Measurements from ENCODE around the gene PRKACA. TPM values are rescaled to one million over a fixed set of nuclear protein-coding genes. Genes with fewer than 3 reads are reported as not detected.
"Not testable (repeated sequence)": the region's sequence is repeated elsewhere in the genome, so short reads cannot be mapped to it uniquely, and the experiment has no call there.

Gene PRKACA
- total RNA-seq, 1 donor from 2014 or later, result 17.6 TPM

DNA sequence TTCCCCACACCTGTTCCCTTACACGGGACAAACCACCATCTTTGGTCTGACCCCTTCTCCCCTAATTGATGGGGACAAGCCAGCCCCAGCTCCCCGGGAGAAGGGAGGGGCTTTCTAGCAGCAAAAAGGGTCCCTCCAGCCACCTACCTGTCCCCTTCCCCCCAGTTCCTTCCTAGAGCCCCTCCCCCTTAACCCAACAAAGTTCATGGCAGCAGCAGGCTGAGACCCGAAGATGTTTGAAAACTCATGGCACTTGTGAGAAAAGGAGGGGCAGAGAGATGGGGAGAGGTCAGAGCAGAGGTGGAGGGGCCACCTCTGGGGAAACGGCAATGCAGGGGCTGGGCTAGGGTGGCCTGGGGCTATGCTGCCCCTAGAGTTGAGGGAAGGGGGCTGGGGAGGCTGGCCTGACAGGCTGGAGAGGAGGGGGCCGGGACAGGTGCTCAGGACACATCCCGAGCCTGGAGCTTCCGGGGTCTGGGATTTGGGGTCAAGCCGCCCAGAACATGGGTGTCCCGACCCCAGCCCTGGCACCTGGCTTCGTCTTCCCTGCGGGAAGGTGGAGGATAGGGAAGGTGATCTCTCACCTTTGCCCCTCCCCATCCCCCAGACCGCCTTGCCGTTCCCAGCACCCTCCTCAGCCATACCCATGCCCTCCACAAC, 31.3 kb upstream of the PRKACA start:
- no peak for DNase-seq (ENCODE audit: low spot score)

DNA sequence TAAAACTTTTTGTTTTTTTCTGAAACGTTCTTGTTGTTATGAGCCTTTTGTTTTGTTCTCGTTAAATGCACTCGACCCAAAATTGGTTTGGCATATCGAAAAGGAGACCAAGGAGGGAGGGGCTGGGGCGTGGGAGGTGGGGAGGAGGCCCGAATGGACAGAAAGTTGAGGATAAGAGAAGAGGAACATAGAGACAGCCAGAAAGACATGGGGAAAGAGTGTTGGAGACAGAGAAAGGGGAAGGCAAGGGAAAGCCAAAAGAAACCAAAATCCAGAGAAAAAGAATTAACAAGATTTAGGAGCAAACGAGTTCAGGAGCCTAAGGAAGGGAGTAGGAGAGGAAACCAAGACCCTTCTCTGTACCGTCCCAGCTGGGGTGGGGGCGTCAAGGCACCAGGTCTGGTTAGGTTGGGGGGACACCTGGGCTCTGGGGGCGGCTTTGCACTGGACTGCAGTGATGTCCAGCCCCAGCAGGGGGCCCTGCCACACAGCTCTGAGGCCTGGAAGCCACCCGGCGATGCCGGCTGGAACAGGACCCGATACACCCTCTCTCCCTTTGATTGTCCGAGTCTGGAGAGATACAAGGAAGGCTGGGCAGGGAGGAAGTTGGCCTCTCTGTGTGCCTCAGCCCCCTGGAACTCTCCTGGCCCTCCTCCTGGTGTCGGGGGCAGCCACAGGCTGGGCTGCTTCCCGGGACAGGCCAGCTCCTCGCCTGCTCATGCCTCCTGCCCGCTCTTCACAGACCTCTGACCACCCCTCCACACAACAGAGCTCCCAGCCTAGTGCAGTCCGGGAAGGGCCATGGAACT, 30.4 kb upstream of the PRKACA start:
- DNase-seq (ENCODE audit: low spot score), result peak; percentile 85

DNA sequence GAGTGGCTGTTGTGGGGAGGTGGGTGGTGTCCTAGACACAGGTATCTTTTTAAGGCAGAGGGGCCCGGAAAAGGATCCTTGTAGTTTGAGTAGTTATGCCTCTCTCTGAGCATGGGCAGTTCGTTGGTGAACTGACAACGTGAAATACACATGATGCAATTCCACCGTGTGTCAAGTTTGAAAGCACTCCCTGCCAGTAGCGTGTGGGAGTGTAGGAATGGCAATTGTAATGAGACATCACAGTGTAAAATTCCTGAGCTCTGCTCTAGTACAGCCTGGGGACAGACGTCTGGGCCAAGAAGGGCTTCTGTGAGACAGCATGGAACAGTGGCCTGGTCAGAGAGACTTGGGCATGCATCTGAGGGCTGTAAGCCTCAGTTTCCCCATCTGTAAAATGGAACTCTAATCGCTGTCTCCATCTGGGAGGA, 29.2 kb upstream of the PRKACA start:
- DNase-seq (ENCODE audit: low spot score), result peak; percentile 14

DNA sequence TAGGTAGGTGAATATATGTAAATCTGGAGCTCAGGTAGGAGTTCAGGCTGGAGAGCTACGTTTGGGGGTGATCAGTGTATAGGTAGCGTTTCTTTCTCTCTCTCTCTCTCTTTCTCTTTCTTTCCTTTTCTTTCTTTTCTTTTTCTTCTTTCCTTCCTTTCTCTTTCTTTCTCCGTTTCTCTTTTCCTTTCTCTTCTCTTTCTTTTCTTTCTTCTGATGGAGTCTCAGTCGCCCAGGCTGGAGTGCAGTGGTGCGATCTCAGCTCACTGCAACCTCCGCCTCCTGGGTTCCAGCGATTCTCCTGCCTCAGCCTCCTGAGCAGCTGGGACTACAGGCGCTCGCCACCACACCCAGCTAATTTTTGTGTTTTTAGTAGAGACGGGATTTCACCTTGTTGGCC, 28.6 kb upstream of the PRKACA start:
- DNase-seq (ENCODE audit: low spot score), result not testable (repeated sequence)

DNA sequence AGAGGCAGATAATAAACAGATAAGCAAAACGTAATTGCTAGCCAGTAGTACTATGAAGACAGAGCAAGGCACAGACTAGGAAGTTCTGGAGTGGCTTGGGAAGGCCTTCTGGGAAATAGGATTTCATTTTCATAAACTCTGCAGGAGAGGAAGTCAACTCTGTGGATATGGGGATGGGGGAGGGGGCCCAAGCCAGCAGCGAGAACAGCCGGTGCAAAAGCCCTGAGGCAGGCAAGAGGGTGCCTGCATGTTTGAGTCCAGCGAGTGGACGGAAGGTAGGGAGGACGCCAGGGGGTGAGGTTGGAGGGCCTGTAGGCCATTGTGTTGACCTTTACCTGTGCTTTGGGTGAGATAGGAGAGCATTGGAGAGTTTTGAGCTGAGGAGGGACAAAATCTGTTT, 27.8 kb upstream of the PRKACA start:
- DNase-seq (ENCODE audit: low spot score), result no peak

DNA sequence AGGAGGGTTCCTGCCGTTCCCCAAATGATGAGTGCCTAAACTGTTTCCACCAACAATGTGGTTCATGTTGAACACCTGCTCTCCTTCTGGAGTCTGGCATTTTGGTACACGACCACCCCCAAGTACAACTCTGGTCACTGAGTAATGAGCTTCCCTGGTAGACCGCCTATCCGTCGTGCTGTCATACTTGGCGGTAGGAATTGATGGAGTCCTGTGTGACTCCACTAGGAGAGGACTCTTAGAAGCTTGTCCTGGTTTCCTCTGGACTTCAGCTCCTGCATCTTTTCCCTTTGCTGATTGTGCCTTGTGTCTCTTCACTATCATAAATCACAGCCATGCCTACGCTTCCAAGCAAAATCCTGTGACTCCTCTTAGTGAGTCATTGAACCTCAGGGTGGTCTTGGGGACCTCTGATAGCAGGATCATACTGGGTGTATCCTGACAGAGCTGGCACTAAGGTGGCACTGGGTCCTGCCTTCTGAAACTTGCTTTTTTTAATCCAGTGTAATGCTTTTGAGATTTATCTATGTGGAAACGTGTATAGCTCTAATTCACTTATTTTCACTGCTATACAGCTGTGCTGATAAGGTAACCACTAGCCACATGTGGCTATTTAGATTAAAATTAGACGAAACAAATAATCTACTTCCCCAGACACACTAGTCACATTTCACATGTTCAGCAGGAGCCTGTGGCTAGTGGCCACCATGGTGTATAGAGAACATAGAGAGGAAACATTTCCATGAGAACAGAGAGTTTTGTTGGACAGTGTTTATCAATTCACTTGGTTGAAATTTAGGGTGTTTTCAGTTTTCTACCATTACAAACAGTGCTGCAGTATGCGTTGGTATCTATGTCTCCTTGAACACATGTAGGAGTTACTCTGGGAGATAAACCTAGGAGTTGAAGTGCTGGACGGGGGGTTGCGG, 25.0 kb upstream of the PRKACA start:
- DNase-seq (ENCODE audit: low spot score), result no peak

DNA sequence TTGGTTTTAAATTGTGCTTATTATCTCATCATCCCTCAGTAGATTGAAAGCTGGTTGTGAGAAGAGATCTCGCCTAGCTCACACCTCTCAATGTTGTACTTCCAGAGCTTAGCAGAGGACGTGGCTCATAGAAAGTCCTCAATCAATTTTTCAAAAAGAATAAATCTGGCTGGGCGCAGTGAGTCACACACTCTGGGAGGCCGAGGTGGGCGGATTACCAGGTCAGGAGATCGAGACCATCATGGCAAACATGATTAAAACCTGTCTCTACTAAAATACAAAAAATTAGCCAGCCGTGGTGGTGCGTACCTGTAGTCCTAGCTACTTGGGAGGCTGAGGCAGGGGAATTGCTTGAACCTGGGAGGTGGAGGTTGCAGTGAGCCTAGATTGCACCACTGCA, 23.5 kb upstream of the PRKACA start:
- DNase-seq (ENCODE audit: low spot score), result no peak

DNA sequence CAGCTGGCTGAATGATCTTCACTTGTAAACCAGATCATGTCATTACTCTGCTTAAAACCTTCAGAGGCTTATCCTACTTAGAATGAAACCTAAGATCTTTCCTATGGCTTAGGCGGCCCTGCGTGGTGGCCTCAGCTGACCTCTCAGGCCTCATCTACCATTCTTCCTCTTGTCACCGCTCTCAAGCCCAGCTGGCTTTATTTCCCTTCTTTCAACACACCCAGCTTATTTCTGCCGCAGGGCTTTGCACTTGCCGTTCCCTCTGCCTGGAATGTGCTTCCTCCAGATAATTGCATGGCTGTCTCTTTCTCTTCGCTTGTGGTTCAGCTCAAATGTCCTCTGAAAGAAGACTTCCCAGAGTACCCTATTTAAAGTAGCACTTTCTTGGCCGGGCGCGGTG, 22.4 kb upstream of the PRKACA start:
- peak; percentile 49 for DNase-seq (ENCODE audit: low spot score)

DNA sequence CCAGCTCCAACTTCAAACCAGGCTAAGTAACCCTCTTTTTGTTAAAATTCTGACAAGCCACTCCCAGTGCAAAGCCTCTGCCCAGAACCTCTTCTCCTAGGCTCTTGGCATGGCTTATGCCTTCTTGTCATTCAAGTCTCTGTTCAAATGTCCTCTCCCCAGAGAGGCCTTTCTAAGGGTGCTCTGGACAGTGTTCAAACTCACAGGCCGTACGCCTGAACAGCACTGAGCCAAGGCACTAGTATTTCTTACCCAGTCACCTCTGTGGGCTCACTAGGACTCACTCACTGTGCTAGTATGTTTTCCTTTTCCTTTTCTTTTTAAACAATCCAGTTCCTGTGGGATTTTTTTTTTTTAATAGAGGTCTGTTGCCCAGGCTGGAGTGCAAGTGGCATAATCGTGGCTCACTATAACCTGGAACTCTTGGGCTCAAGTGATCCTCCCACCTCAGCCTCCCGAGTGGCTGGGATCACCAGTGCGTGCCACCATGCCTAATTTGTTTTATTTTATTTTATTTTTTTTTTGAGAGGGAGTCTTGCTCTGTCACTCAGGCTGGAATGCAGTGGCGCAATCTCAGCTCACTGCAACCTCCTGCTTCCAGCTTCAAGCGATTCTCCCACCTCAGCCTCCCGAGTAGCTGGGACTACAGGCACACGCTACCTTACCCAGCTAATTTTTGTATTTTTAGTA, 21.2 kb upstream of the PRKACA start:
- no peak for DNase-seq (ENCODE audit: low spot score)

DNA sequence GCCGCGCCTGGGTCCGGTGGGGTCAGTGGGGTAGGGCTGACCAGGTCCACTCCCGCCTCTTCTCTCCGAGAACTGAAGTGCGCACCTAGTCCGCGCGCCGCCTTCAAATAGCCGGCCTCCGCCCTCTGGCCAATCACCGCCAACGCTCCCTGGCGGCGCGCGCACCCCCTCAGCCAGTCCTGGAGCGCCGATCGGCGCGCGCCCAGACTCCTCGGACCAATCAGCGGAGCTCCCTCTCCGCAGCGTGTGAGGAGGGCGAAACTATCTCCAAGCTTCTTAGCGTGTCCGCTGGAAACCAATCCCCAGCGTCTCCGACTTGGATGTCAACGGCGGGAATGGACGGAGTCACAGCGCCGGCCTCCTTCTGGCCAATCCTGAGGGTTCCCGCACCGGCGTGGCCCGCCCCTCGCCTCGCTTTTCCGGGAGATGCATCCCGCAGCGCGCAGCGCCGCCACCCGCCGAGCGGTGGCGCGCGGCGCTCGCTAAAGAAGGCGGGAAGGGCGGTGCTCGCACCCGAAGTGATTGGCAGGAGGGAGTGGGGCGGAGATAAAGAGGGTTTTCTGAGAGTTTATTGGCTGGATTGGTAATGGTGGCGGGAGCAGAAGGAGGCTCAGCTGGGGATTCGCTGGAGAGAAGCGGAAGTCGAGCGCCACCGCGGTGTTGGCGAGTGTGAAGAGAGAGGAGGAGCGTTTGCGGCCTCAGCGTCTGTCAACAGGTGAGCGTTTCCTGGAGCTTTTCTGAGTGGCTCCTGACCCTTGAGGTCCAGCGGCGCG, 19.1 kb upstream of the PRKACA start, which contains the start of gene ASF1B:
TSS of gene ASF1B (minus strand) at position 81 of the 773 bp plus-strand sequence. CDS start 133 bp downstream, outside the sequence.
- peak; percentile 100 for DNase-seq (ENCODE audit: low spot score)

DNA sequence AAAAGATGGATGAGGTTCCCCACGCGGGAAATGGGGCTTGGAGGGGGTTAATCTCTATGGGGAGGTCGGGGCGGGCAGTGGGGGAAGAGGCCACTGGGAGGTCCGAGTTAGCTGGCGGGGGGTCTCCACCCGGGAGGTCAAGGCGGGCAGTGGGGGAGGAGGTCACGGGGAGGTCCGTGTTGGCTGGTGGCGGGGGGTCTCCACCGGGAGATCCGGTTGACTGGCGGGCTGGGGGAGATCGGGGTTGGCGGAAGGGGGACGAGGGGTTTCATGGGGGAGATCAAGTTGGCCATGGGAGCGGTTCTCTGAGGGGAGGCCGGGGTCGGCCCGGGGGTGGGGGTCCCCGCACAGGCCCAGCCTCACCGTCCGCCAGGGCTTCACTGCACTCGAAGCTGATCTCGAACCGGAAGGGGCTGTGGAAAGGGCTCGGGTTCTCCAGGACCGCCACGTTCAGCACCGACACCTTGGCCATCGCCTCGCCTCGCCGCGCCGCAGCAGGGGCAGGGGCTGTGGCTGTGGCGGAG, 18.5 kb upstream of the PRKACA start:
- DNase-seq (ENCODE audit: low spot score), result no peak

DNA sequence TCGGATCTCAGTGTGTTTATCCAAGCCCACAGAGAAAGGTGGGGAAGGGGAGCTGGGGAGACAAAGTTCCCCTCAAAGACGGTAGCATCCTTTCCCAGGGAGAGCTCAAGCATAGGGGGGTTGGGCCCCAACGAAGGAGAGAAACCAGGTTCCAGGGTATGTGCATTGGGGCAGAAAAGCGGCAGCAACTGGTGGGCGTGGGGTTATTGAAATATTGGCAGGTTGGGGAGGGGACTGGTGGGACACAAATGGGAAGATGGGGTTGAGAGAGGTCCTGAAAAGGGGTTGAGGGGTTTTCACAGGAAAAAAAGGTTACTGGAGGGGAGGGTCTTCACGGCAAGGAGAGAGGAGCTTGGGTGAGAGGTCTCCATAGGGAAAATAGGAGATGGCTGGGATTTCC, 17.8 kb upstream of the PRKACA start:
- DNase-seq (ENCODE audit: low spot score), result no peak

DNA sequence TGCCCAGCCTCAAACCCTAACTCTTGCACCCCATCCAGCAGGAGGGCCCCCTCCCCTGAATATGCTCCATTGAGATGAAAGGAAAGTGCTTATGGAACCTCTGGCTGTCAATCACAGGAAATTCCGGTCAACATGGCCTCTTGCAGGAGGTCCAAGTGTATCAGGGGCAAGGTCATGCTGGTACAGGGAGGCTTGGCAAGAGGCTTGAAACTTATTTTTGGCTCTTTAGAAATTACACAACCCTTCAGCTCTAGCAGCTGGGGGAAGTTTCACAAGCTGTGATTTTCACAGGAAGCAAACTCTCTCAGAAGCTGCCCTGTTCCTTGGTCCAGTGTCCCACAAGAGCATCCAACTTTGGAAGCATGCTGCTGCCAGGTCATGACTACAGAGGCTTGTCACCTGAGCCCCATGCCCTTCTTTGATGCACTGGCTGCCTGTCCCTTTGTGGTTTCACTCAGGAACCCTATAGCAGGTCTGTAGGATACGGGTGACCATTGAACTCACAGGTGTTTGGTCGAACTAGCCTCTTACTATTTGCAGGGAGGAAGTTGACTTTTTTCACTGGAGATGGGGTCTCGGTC, 10.5 kb upstream of the PRKACA start:
- no peak for DNase-seq (ENCODE audit: low spot score)

DNA sequence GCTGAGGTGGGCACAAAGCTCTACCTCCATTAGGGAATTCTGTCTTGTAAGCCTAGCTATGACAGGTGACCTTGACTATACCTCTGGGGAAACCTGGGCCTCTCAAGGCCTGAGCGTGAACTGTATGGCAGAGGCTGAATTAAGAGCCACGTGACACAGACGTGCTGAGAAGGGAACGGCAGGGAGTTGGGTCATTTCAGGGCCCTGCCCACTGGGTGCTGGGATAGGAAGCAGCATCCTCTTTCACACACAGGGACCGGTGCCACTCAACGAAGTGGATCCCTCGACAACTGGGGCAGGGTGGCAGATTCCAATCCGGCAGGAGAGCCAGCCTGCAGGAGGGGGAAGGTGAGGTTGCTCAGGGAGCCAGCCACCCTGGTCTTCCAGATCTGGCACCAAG, 9.6 kb upstream of the PRKACA start:
- DNase-seq (ENCODE audit: low spot score), result no peak

DNA sequence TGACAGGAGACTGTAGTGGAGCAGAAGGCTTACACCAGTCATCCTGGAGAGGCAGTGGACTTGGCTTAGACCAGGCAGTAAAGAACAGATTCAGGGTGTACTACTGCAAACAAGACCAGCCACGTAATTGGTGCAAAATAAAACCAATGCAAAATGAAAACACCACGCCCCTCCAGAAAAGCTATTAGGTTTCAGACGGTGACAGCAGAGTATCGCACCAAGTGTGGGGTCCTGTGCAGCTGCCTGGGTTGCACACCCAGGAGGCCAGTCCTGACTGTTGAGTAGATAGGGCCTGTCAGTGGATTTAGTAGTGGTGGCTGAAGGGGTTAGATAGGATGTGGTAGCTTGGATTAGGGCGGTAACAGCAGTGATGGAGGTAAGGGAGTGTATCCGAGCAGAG, 5.4 kb upstream of the PRKACA start:
- no peak for DNase-seq (ENCODE audit: low spot score)

DNA sequence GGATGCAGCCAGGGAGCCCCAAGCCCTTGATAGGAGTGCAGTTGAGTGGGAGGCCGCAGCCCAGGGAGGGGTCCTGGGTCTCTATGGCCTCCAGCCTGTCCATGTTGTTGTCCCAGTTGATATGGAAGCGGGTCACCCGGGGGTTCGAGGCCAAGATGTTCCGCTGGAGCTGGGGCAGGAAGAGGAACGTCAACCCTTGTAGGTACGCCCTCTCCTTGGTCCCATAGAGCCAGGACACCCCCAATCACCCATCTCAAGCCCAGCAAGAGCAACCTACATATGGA, 2.9 kb upstream of the PRKACA start:
- DNase-seq (ENCODE audit: low spot score), result no peak

DNA sequence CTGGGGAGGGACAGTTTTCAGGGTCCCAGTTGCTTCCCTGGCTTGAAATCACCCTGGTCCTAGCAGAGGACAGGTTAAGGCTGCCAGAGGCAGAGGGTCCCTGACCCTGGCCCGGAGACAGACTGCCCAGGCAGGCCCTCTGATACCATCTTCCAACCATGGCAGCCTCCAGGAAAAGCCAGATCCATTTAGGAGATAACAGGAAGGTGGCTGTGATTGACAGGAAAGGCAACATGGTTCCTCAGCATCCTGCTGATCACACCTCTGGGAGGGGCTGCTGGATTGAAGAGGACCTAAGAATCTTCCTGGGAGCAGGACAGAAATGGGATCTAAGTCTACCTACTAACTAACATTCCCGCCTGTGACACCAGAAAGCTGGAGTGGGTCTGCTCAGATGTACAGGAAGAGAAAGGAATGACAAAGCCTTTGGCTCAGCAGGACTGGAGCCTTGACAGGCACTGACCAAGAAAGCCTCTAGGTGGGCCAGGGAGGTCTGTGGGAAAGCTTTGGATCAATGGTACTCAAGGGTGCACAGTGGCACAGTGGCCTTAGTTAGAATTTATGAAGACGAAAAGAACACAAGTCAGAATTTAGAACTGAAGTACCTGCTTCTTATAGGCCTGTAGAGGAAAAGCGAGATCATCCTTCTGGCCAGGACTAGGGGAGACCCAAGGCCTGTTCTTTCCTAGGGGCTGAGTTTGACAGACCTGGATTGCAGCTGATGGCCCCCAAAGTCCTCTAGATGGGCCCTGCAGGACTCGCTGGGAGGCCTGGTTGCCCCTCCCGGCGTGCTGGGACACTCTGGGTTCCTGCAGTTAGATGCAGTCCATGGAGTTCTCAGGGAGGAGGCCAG, 2.3 kb upstream of the PRKACA start:
- DNase-seq (ENCODE audit: low spot score), result no peak

DNA sequence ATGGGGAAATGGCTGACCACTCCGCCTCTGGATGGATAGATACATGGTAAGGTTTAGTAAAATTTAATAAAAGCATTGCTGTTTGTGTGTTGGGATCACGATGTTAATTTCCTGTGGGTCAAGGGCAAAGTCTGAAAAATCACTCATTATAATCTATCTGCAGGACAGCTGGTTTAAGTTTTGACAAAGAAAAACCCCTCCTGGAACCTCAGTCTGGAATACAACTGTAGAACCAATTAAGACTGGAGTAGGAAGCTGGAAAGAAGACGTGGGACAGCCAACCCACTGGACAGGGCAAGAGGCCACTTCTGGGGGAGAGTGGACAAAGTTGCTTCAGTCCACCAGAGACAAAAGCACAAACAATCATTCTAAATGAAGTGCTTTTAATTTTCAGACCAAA, 1.6 kb upstream of the PRKACA start:
- no peak for DNase-seq (ENCODE audit: low spot score)

All from umbilical cord (tissue), 2 donors.